Measurements from ENCODE around the gene TTC24.

TTC24 gene

DNA sequence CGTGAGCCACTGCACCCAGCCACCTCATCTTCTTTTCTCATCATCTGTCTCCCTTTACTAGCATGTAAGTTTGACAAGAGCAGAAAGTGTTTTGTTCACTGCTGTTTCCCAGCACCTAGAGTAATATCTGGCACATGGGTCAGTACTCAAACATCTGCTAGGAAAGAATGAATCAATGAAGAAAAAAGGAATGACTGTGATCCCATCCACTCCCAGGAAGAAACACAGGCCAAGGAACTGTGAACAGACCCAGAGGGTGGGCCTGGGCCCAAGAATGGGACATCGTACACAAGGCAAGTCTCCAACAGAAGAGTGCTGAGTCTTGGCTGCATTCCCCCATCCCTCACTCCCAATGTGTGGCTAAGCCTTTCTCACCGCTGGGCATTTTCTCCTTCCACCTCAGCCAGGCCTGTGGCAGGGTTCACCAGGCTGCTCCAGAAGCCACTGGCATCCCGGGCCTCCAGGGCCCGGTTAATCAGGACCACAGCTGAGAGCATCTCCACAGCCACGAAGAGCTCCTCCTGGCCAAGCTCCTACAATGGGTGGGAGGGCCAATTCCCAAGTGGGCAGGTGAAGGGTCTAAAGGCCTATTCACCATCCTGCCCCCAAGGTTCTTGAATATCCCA lies 25.6 kb upstream of the TTC24 start:
- no peaks in the 10 kb centered on the region for H3K27me3 ChIP-seq (ENCODE audit: insufficient read depth, poor library complexity, severe bottlenecking)
- H3K4me1 ChIP-seq (ENCODE audit: insufficient read depth, poor library complexity, severe bottlenecking), result peaks cover 6% of the 10 kb centered on the region
- H3K36me3 ChIP-seq (ENCODE audit: low read depth), result peaks cover 51% of the 10 kb centered on the region
- ATAC-seq (ENCODE audit: low read depth) (no peak), DNase-seq (ENCODE audit: low spot score) (no peak)
- H3K4me3 ChIP-seq (ENCODE audit: severe bottlenecking), result no peak overlapping the region
- TF ChIP-seq, protein P1, sequence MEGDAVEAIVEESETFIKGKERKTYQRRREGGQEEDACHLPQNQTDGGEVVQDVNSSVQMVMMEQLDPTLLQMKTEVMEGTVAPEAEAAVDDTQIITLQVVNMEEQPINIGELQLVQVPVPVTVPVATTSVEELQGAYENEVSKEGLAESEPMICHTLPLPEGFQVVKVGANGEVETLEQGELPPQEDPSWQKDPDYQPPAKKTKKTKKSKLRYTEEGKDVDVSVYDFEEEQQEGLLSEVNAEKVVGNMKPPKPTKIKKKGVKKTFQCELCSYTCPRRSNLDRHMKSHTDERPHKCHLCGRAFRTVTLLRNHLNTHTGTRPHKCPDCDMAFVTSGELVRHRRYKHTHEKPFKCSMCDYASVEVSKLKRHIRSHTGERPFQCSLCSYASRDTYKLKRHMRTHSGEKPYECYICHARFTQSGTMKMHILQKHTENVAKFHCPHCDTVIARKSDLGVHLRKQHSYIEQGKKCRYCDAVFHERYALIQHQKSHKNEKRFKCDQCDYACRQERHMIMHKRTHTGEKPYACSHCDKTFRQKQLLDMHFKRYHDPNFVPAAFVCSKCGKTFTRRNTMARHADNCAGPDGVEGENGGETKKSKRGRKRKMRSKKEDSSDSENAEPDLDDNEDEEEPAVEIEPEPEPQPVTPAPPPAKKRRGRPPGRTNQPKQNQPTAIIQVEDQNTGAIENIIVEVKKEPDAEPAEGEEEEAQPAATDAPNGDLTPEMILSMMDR (IDR thresholded peaks at IDR 0.05; ENCODE audit: poor library complexity, severe bottlenecking), result no peak
- H3K9me3 ChIP-seq (ENCODE audit: severe bottlenecking), result no peaks in the 10 kb centered on the region
- H3K27ac ChIP-seq (ENCODE audit: poor library complexity, severe bottlenecking), result no peak overlapping the region

DNA sequence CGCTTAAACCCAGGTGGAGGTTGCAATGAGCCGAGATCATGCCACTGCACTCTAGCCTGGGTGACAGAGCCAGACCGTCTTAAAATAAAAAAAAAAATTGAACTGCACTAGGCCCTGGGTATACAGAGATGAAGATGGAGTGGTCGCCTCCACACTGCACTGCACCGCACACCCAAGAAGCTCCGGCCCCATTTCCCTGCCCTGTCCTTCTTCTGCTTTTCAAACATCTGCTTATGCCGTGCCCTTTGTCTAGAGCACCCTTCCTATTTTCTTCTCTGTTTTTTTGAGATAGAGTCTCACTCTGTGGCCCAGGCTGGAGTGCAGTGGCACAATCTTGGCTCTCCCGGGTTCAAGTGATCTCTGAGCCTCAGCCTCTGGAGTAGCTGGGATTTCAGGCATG lies 24.6 kb upstream of the TTC24 start:
- no peak for ATAC-seq (ENCODE audit: low read depth)
- no peak for DNase-seq (ENCODE audit: low spot score)
- peaks cover 6% of the 10 kb centered on the region for H3K4me1 ChIP-seq (ENCODE audit: insufficient read depth, poor library complexity, severe bottlenecking)
- no peak overlapping the region for H3K4me3 ChIP-seq (ENCODE audit: severe bottlenecking)
- TF ChIP-seq, protein P1 (IDR thresholded peaks at IDR 0.05; ENCODE audit: poor library complexity, severe bottlenecking), result no peak
- H3K27ac ChIP-seq (ENCODE audit: poor library complexity, severe bottlenecking), result no peak overlapping the region
- peaks cover 49% of the 10 kb centered on the region for H3K36me3 ChIP-seq (ENCODE audit: low read depth)
- no peaks in the 10 kb centered on the region for H3K27me3 ChIP-seq (ENCODE audit: insufficient read depth, poor library complexity, severe bottlenecking)
- H3K9me3 ChIP-seq (ENCODE audit: severe bottlenecking), result no peaks in the 10 kb centered on the region

DNA sequence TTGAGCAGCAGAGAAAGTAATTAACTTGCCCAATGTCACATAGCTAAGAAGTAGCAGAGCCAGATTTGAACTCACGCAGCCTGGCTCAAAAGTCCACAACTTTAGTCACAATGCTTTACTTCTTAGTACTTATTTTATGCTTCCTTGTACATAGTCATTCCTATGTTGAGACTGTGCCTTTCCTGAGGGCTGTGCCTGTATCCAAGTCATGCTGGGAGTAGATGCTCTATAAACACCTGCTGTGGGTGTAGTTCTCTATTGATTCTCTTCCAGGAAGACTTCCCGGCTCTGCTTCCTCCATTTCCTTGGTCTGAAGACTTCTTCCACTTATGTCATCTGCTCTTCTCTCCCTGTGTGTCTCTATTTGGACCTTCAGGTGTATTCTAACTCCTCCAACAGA lies 23.8 kb upstream of the TTC24 start:
- no peak overlapping the region for H3K27ac ChIP-seq (ENCODE audit: poor library complexity, severe bottlenecking)

DNA sequence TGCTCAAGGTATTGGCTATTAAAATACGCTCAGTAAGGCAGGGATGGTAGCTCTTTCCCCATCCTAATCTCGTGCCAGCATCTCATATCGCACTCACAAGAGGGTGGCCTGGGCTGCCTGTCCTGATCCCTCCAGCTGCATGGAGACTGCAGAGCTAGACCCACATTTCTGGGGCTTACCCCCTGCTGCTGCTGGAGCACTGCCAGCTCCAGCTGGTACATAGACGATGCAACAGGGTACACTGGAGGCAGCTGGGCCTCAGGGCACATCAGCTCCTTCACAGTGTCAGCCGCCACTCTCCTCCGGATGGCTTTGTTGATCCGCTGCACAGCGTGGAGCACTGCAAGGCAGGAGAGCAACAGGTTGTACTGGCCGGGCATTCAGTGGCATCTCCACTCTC lies 23.2 kb upstream of the TTC24 start:
- Histone ChIP-seq H3K9me3 (ENCODE audit: severe bottlenecking) (no peaks in the 10 kb centered on the region), H3K4me3 (ENCODE audit: severe bottlenecking) (no peak overlapping the region), H3K27ac (ENCODE audit: poor library complexity, severe bottlenecking) (no peak overlapping the region), H3K36me3 (ENCODE audit: low read depth) (peaks cover 49% of the 10 kb centered on the region), H3K4me1 (ENCODE audit: insufficient read depth, poor library complexity, severe bottlenecking) (peaks cover 6% of the 10 kb centered on the region), H3K27me3 (ENCODE audit: insufficient read depth, poor library complexity, severe bottlenecking) (no peaks in the 10 kb centered on the region)
- TF ChIP-seq, protein P1 (IDR thresholded peaks at IDR 0.05; ENCODE audit: poor library complexity, severe bottlenecking), result no peak
- no peak for ATAC-seq (ENCODE audit: low read depth)
- no peak for DNase-seq (ENCODE audit: low spot score)

More for the DNA sequence above, 23.8 kb upstream of the TTC24 start:
- Histone ChIP-seq H3K4me3 (ENCODE audit: severe bottlenecking) (no peak overlapping the region), H3K27me3 (ENCODE audit: insufficient read depth, poor library complexity, severe bottlenecking) (no peaks in the 10 kb centered on the region), H3K36me3 (ENCODE audit: low read depth) (peaks cover 52% of the 10 kb centered on the region), H3K9me3 (ENCODE audit: severe bottlenecking) (no peaks in the 10 kb centered on the region), H3K4me1 (ENCODE audit: insufficient read depth, poor library complexity, severe bottlenecking) (peaks cover 6% of the 10 kb centered on the region)
- ATAC-seq (ENCODE audit: low read depth), result no peak
- TF ChIP-seq, protein P1 (IDR thresholded peaks at IDR 0.05; ENCODE audit: poor library complexity, severe bottlenecking), result no peak
- DNase-seq (ENCODE audit: low spot score), result no peak

DNA sequence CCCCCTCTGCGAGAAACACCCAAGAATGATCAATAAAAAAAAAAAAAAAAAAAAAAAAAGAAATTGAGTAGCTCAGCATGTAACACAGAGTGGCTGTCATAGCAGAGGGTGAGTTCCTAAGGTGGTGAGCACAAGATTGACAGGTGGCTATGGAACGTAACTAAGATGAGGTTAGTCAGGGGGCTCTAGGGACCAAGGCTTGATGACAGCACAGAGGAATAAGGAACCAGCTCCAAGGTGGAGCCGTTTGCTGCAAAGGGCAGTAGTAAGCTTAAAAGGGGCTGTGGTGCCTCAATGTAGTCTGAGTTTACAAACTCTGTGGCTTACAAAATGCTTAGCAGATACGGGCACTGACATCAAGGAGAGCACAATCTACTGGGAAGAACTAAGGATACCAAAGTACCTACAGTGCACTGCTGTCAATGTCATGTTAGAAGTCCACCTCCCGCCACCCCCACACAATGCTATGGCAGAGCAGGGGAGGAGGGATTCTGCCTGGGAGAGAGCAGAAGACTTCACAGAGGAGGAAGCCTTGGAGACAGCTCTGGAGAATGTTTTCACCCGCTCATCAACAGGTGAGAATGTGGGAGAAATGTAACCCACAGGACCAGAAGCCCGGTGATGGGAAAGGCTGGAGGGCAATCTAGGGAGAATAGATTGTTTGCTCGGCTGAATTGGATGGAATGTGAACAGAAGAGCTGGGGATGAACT lies 20.3 kb upstream of the TTC24 start:
- H3K36me3 ChIP-seq (ENCODE audit: low read depth), result peaks cover 62% of the 10 kb centered on the region

More for the DNA sequence above, 20.3 kb upstream of the TTC24 start:
- Histone ChIP-seq H3K27me3 (ENCODE audit: insufficient read depth, poor library complexity, severe bottlenecking) (no peaks in the 10 kb centered on the region), H3K9me3 (ENCODE audit: severe bottlenecking) (no peaks in the 10 kb centered on the region), H3K27ac (ENCODE audit: poor library complexity, severe bottlenecking) (no peak overlapping the region), H3K4me3 (ENCODE audit: severe bottlenecking) (no peak overlapping the region), H3K4me1 (ENCODE audit: insufficient read depth, poor library complexity, severe bottlenecking) (no peaks in the 10 kb centered on the region)
- TF ChIP-seq, protein P1 (IDR thresholded peaks at IDR 0.05; ENCODE audit: poor library complexity, severe bottlenecking), result no peak
- ATAC-seq (ENCODE audit: low read depth) (no peak), DNase-seq (ENCODE audit: low spot score) (no peak)

Data from RWPE2 (cell line).